Ecto neural progenitor cell (in vitro differentiated cells): Measurements from ENCODE around the gene CEBPA.

Source experiments
- DNase-seq: peaks from one replicate; pipeline ENCODE4 v3.0.0-alpha.2; 2018; ENCODE audit warnings: low spot score

The CEBPA gene

GRCh38 chr19:33302175-33302973, at the start of gene CEBPA:
CEBPA (minus strand) TSS chr19:33302534; CDS start chr19:33302414, 120 bp downstream.
- DNase-seq = peak; percentile 91

- no peak for DNase-seq
Observed at GRCh38 chr19:33350538-33351309, 48.4 kb upstream of the CEBPA start.

DNA sequence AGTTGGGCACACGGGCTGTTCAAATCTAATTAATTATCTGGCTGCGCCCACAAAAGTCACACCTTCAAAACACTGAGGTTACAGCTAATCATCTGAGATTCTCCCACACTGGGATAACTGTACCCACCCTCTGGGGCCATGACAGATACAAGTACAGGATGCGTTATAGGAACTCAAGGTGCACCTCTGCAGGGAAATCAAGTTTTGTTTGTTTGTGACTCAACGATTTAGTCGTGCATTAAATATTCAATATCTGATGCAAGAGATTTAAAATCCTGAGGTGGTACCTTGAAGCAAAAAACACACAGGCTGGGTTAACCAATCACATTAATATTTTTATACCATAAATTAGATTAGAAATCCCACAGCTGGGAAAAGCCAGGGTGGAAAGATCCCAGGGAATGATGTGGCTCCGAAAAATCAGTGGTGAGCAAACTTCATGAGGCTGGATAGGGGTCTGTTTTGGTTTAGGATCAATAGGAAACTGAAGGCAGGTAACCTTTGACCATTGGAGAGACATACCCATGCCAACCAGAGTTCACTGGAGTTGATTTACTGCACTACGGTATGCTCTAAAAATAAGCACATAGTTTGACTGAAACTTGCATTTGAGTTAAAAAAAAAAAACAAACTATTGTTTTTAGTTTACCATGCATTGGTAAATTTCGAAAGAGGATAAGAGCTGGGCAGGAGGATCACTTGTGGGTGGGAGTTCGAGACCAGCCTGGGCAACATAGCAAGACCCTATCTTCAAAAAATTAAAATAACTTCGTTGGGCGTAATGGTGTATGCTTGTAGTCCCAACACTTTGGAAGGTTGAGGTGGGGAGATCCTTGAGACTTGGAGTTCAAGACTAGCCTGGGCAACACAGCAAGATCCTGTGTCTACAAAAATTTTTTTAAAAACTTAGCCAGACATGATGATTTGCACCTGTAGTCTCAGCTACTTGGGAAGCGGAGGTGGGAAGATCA, 47.3 kb upstream of the CEBPA start:
- DNase-seq = no peak

- no peak for DNase-seq
Observed at GRCh38 chr19:33348301-33349010, 46.1 kb upstream of the CEBPA start.

DNA sequence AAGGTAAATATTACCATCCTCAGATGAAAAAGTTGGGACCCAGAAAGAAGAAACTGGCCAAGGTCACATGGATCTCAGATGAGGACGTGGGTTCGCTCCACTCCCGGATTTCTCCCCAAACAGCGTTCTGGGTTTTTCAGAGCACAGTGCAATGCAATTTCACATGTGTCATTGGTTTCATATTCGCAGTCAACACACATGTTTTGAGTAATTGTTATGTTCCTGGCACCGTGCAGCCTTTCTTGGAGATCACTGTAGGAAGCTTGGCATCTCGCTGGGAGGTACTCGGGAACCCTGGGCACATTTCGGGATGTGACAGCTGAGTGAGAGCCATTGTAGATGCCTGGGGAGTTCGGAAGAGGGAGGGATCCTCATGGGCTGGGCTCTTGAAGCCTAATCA, 45.0 kb upstream of the CEBPA start:
- no peak for DNase-seq

GRCh38 chr19:33346665-33347064, 44.3 kb upstream of the CEBPA start:
- DNase-seq = no peak

GRCh38 chr19:33345163-33345562, 42.8 kb upstream of the CEBPA start:
- DNase-seq = no peak

DNA sequence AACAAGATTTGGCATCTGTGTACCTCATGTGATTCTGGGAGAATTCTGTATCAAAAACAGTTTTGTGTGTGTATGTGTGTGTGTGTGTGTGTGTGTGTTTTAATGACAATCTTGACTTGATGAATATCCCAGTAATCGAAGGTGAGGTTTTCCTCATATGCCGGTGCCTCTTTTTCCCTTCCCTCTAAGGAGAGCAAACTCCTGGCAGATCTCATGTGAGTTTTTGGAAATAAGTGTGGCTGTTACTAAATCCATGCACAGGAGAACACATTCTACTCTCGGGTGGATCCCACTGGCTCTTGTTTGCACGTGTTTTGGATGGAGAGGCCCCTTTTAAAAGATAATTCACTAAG, 42.2 kb upstream of the CEBPA start:
- DNase-seq = no peak

- no peak for DNase-seq
Observed at GRCh38 chr19:33343859-33344572, 41.7 kb upstream of the CEBPA start.

GRCh38 chr19:33343301-33343700, 41.0 kb upstream of the CEBPA start:
- DNase-seq = no peak

DNA sequence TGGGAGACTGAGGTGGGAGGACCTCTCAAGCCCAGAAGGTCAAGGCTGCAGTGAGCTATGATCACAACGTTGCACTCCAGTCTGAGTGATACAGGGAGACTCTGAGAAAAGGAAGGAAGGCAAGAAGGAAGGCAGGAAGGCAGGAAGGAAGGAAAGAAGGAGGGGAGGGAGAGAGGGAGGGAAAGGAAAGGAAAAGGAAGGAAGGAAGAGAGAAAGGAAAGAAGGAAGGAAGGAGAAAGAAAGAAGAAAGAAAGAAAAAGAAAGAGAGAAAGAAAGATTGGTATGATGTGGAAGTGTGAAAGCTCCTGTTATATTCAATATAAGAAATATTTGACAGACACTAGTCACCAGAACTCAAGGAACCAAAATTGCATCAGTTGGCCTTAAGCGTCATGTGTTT, 38.7 kb upstream of the CEBPA start:
- no peak for DNase-seq

GRCh38 chr19:33339016-33339984, 37.0 kb upstream of the CEBPA start:
- DNase-seq = no peak

DNA sequence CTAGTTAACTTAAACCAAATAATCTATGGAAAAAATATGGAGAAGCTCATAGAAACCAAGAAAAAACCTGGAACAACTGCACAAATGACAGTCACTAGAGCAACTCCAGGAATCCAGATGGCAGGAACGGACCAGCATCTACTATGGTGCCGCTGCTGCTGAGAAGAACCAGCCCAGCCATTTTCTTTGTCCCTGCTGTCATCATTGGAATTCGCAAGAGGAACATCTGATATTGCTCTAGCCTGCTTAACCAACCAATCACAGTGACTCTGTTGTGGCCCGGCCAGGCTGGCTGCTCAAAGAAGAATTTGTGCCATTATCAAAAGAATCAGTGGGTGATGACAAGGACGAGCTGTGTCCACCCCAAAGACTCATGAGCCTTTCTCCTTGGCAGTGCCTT, 33.1 kb upstream of the CEBPA start:
- no peak for DNase-seq

DNA sequence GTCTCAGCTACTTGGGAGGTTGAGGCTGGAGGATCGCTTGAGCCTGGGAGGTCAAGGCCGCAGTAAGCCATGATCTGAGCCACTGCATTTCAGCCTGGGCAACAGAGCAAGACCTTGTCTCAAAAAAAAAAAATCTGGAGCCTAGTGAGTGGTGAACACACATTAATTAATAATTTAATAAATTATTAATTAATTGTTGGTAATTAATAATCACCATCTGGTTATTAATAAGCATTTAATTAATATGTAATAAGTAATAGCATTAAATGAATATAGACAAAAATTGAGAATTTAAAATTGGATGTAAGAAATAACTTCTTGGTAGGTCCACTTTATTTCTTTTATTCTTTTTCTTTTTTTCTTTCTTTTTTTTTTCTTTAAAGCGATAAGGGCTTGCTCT, 31.9 kb upstream of the CEBPA start:
- no peak for DNase-seq

GRCh38 chr19:33333642-33334041, 31.3 kb upstream of the CEBPA start:
- DNase-seq = no peak

- DNase-seq = no peak
Observed at GRCh38 chr19:33333151-33333550, 30.8 kb upstream of the CEBPA start.

DNA sequence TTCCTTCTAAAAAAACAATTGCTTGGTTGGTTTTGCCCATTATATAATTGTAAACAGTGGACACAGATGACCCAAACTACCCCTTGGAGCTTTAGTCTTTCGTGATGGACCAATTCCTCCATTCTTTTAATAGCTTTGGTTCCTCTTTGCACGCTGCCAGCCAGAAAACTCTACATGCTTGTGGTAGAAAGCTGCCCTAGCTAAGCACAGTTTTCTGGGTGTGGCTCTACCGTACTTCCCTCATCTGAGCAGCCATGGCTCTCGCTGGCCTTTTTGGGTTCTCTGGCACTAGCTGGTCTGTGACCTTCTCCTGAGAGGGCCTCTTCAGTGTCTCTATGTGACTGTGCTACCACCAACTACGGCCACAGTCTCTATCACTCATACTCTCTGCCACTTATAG, 29.9 kb upstream of the CEBPA start:
- DNase-seq = no peak

GRCh38 chr19:33329736-33330135, 27.4 kb upstream of the CEBPA start:
- DNase-seq = no peak

GRCh38 chr19:33329060-33329459, 26.7 kb upstream of the CEBPA start:
- DNase-seq = no peak

DNA sequence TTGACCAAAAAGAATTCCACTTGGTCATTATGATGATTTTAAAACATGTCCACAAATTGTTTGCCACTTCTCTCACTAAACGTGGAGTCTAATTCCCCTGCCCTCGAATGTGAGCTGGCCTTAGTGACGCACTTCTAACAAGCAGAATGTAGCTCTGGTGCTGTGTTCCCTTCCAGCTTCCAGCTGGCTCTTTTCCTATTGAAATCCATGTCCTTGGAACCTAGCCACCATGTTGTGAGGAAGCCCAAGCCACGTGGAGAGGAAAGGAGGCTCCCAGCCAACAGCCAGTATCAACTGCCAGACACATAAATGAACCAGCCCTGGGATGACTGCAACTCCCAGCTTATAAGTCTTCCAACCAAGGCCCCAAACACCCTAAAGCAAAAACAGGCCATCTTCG, 23.6 kb upstream of the CEBPA start:
- DNase-seq = no peak
